ENCODE results near the gene PALLD. TPM values are rescaled to one million over a fixed set of nuclear protein-coding genes. Genes with fewer than 3 reads are reported as not detected.

The PALLD gene
- total RNA-seq, 2 experiments from 2014 or later: 0.49 to 0.78 TPM

- H3K27me3 ChIP-seq (ENCODE audit: control insufficient read depth in 1 of 2, insufficient read depth in 2 of 2, low read length in 2 of 2): no peaks in the 10 kb centered on the region
- H3K27ac Mint-ChIP-seq: no peak overlapping the region
- H3K4me1 Mint-ChIP-seq (ENCODE audit: low read depth): peaks cover 3% of the 10 kb centered on the region
- no peaks in the 10 kb centered on the region for H3K36me3 ChIP-seq (ENCODE audit: insufficient read depth, low read length)
- H3K27ac ChIP-seq (ENCODE audit: low read depth in 1 of 2, low read length in 2 of 2): no peak overlapping the region
- ChIA-PET POLR2A (no interaction called here), CTCF (no interaction called here)
- no peaks in the 10 kb centered on the region for H3K9me3 ChIP-seq (ENCODE audit: control insufficient read depth in 1 of 2, insufficient read depth in 1 of 2, low read length in 2 of 2)
- TF ChIP-seq CTCF (IDR thresholded peaks at IDR 0.05): no peak
- H3K36me3 Mint-ChIP-seq (ENCODE audit: low read depth): no peaks in the 10 kb centered on the region
- peaks cover 15% of the 10 kb centered on the region for H3K27me3 Mint-ChIP-seq
- ATAC-seq (ENCODE audit: poor library complexity): no peak
- intact Hi-C loops (cut with DNase I, micrococcal nuclease): no loop called here
- H3K4me1 ChIP-seq (ENCODE audit: insufficient read depth, low read length): peaks cover 4% of the 10 kb centered on the region
- no peak overlapping the region for H3K4me3 Mint-ChIP-seq
- H3K9me3 Mint-ChIP-seq: no peaks in the 10 kb centered on the region
- no peak overlapping the region for H3K4me3 ChIP-seq (ENCODE audit: low read length)
- no peak for DNase-seq
Observed at GRCh38 chr4:168498251-168498650, 1.4 kb downstream of the PALLD start.

- Histone ChIP-seq H3K27me3 (ENCODE audit: control insufficient read depth in 1 of 2, insufficient read depth in 2 of 2, low read length in 2 of 2) (no peaks in the 10 kb centered on the region), H3K4me1 (ENCODE audit: insufficient read depth, low read length) (peaks cover 4% of the 10 kb centered on the region), H3K4me3 (ENCODE audit: low read length) (no peak overlapping the region), H3K27ac (ENCODE audit: low read depth in 1 of 2, low read length in 2 of 2) (no peak overlapping the region), H3K9me3 (ENCODE audit: control insufficient read depth in 1 of 2, insufficient read depth in 1 of 2, low read length in 2 of 2) (no peaks in the 10 kb centered on the region), H3K36me3 (ENCODE audit: insufficient read depth, low read length) (no peaks in the 10 kb centered on the region)
- Mint-ChIP-seq H3K9me3 (no peaks in the 10 kb centered on the region), H3K4me3 (no peak overlapping the region), H3K36me3 (ENCODE audit: low read depth) (no peaks in the 10 kb centered on the region), H3K27me3 (peaks cover 15% of the 10 kb centered on the region), H3K4me1 (ENCODE audit: low read depth) (peaks cover 7% of the 10 kb centered on the region), H3K27ac (no peak overlapping the region)
- ChIA-PET CTCF (no interaction called here), POLR2A (no interaction called here)
- intact Hi-C loops (cut with DNase I, micrococcal nuclease): no loop called here
- ATAC-seq (ENCODE audit: poor library complexity): no peak
- no peak for DNase-seq
- no peak for TF ChIP-seq CTCF (IDR thresholded peaks at IDR 0.05)
Observed at GRCh38 chr4:168499241-168499640, 2.4 kb downstream of the PALLD start.

DNA sequence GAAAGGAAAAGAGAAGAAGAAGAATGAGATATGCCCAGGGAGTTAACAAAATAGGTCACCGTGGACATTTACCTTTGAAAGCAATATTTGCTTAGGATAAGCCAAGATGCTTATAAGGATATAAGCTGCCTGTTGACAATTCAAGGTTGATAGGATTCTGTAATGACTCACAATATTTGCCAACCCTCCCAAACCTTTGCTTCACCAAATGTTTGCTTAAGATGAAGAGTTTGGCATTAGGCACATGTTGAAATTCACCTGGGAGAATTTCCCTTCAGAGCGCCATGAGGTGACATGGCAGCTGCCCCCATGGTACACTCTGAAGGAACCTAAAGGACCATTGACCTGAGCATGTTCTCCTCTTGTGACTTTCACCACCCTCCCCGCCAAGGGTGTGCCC is 4.6 kb downstream of the PALLD start:
- H3K4me1 ChIP-seq (ENCODE audit: insufficient read depth, low read length): peaks cover 4% of the 10 kb centered on the region
- intact Hi-C loops (cut with DNase I, micrococcal nuclease): no loop called here
- Mint-ChIP-seq H3K36me3 (ENCODE audit: low read depth) (no peaks in the 10 kb centered on the region), H3K9me3 (no peaks in the 10 kb centered on the region), H3K27me3 (peaks cover 15% of the 10 kb centered on the region), H3K27ac (no peak overlapping the region), H3K4me3 (no peak overlapping the region), H3K4me1 (ENCODE audit: low read depth) (peaks cover 7% of the 10 kb centered on the region)
- no peak for ATAC-seq (ENCODE audit: poor library complexity)
- ChIA-PET CTCF (interaction anchor here (1.3 kb wide), 1 partner anchor 13 kb away, joined by 3 read pairs; no protein-coding TSS in a partner anchor), POLR2A (interaction anchor here (1.0 kb wide), 1 partner anchor 21 kb away, joined by 3 read pairs; the partner anchor contains the start of gene DDX60L)
- no peak for TF ChIP-seq CTCF (IDR thresholded peaks at IDR 0.05)
- H3K27me3 ChIP-seq (ENCODE audit: control insufficient read depth in 1 of 2, insufficient read depth in 2 of 2, low read length in 2 of 2): no peaks in the 10 kb centered on the region
- no peaks in the 10 kb centered on the region for H3K9me3 ChIP-seq (ENCODE audit: control insufficient read depth in 1 of 2, insufficient read depth in 1 of 2, low read length in 2 of 2)
- H3K27ac ChIP-seq (ENCODE audit: low read depth in 1 of 2, low read length in 2 of 2): no peak overlapping the region
- DNase-seq: no peak
- no peak overlapping the region for H3K4me3 ChIP-seq (ENCODE audit: low read length)
- no peaks in the 10 kb centered on the region for H3K36me3 ChIP-seq (ENCODE audit: insufficient read depth, low read length)
